ENCODE results near the gene MOSPD3.

Gene MOSPD3

GRCh38 chr7:100613412-100614175, 1.3 kb downstream of the MOSPD3 start:
- Histone ChIP-seq H3K27me3 (replicated peaks) (no peaks in the 10 kb centered on the region), H3K27ac (no peak overlapping the region), H3K4me3 (ENCODE audit: low read depth, low read length) (peak overlapping the region; percentile 77), H3K36me3 (replicated peaks) (no peaks in the 10 kb centered on the region)
- TF ChIP-seq CTCF (IDR thresholded peaks at IDR 0.05; ENCODE audit: low read depth, low read length, missing control alignments): no peak
- DNase-seq: no peak
- in situ Hi-C loops (cut with HindIII; ENCODE audit: low pct_ligation_motif_present, low sequenced_read_pairs): no loop called here

GRCh38 chr7:100614308-100614861, 2.0 kb downstream of the MOSPD3 start:
- no peak for TF ChIP-seq CTCF (IDR thresholded peaks at IDR 0.05; ENCODE audit: low read depth, low read length, missing control alignments)
- Histone ChIP-seq H3K27ac (no peak overlapping the region), H3K27me3 (replicated peaks) (no peaks in the 10 kb centered on the region), H3K4me3 (ENCODE audit: low read depth, low read length) (no peak overlapping the region), H3K36me3 (replicated peaks) (no peaks in the 10 kb centered on the region)
- no peak for DNase-seq
- in situ Hi-C loops (cut with HindIII; ENCODE audit: low pct_ligation_motif_present, low sequenced_read_pairs): no loop called here

- Histone ChIP-seq H3K27me3 (replicated peaks) (no peaks in the 10 kb centered on the region), H3K4me3 (ENCODE audit: low read depth, low read length) (no peak overlapping the region), H3K36me3 (replicated peaks) (no peaks in the 10 kb centered on the region), H3K27ac (no peak overlapping the region)
- no peak for TF ChIP-seq CTCF (IDR thresholded peaks at IDR 0.05; ENCODE audit: low read depth, low read length, missing control alignments)
- no peak for DNase-seq
- in situ Hi-C loops (cut with HindIII; ENCODE audit: low pct_ligation_motif_present, low sequenced_read_pairs): no loop called here
These were observed 7.9 kb downstream of the MOSPD3 start for GRCh38 chr7:100620239-100620638.

- in situ Hi-C loops (cut with HindIII; ENCODE audit: low pct_ligation_motif_present, low sequenced_read_pairs): no loop called here
- H3K27ac ChIP-seq: no peak overlapping the region
- H3K36me3 ChIP-seq (replicated peaks): no peaks in the 10 kb centered on the region
- DNase-seq: no peak
- no peak overlapping the region for H3K4me3 ChIP-seq (ENCODE audit: low read depth, low read length)
- TF ChIP-seq CTCF (IDR thresholded peaks at IDR 0.05; ENCODE audit: low read depth, low read length, missing control alignments): no peak
- no peaks in the 10 kb centered on the region for H3K27me3 ChIP-seq (replicated peaks)
These were observed 8.5 kb downstream of the MOSPD3 start for GRCh38 chr7:100620804-100621203.

GRCh38 chr7:100621554-100621953, 9.2 kb downstream of the MOSPD3 start:
- Histone ChIP-seq H3K27ac (no peak overlapping the region), H3K36me3 (replicated peaks) (no peaks in the 10 kb centered on the region), H3K27me3 (replicated peaks) (no peaks in the 10 kb centered on the region), H3K4me3 (ENCODE audit: low read depth, low read length) (no peak overlapping the region)
- no peak for TF ChIP-seq CTCF (IDR thresholded peaks at IDR 0.05; ENCODE audit: low read depth, low read length, missing control alignments)
- in situ Hi-C loops (cut with HindIII; ENCODE audit: low pct_ligation_motif_present, low sequenced_read_pairs): no loop called here
- DNase-seq: no peak

Data from brain microvascular endothelial cell (primary cell).